Upper lobe of left lung (tissue), 6 donors: Measurements from ENCODE around the gene ZNF853. TPM values are rescaled to one million over a fixed set of nuclear protein-coding genes. Genes with fewer than 3 reads are reported as not detected.
A peak's percentile ranks its signal among the peaks of the same experiment; 100 is the strongest.

Experiments
- ATAC-seq, 2 donors: fragments of 200-7000 bp; cut with Tn5 transposase; one replicate each; pipeline ENCODE4 v1.9.1; 2022; ENCODE audit warnings: mild to moderate bottlenecking in 2 of 2, moderate library complexity in 2 of 2; ENCODE audit not compliant: low FRiP score in 2 of 2
- DNase-seq, 2 donors: peaks; one replicate each; pipeline ENCODE4 v3.0.0-alpha.2; 2019 to 2020
- H3K27ac ChIP-seq, 4 donors: fragments of 200-600 bp; sonication (generic); one replicate each; pipeline ENCODE4 v1.5.1; 2016 to 2019
- H3K27me3 ChIP-seq, 4 donors: fragments of 200-600 bp; sonication (generic); one replicate each; pipeline ENCODE4 v1.5.1; 2017 to 2019
- H3K36me3 ChIP-seq, 4 donors: fragments of 200-600 bp; sonication (generic); one replicate each; pipeline ENCODE4 v1.5.1; 2016 to 2019
- H3K4me1 ChIP-seq, 4 donors: fragments of 200-600 bp; sonication (generic); one replicate each; pipeline ENCODE4 v1.5.1; 2018 to 2019
- H3K4me3 ChIP-seq, 4 donors: fragments of 200-600 bp; sonication (generic); one replicate each; pipeline ENCODE4 v1.5.1; 2017 to 2019; ENCODE audit warnings: mild to moderate bottlenecking in 2 of 4, moderate library complexity in 1 of 4
- H3K9me3 ChIP-seq, 4 donors: fragments of 200-600 bp; sonication (generic); one replicate each; pipeline ENCODE4 v1.5.1; 2018 to 2019
- EP300 ChIP-seq, 4 donors: sonication (generic); formaldehyde crosslinking; IDR thresholded peaks; one replicate each; pipeline ENCODE4 v1.5.1; 2017; ENCODE audit warnings: antibody characterized with exemption in 4 of 4, control low read depth in 2 of 4
- POLR2A ChIP-seq, 4 donors: fragments of 450-650 bp; IDR thresholded peaks; one replicate each; pipeline ENCODE4 v1.5.1; 2016 to 2017; ENCODE audit warnings: antibody characterized with exemption in 4 of 4, mild to moderate bottlenecking in 2 of 4
- POLR2AphosphoS5 ChIP-seq, 2 donors: sonication (generic); formaldehyde crosslinking; IDR thresholded peaks; one replicate each; pipeline ENCODE4 v1.5.1; 2017; ENCODE audit warnings: antibody characterized with exemption in 2 of 2
- WGBS, 2 donors: methylation state at CpG; one replicate each; pipeline ENCODE4 v1.1.5; 2017 to 2018; 5-methylcytosine and 5-hydroxymethylcytosine counted together
- total RNA-seq, 6 donors: library from RNA; depleted of rRNA in 4 of 6; stranded (reverse); fragments of >200 nt in 4 of 6; gene quantifications; one replicate each; pipeline versions ENCODE4 v1.1.0 to v1.2.1, GENCODE V29; 2016 to 2021
- TF ChIP-seq, protein P1 (sequence below), 6 experiments: fragments of 450-650 bp in 4 of 6; fragments of 200-600 bp in 2 of 6; sonication (generic) in 2 of 6; IDR thresholded peaks; one replicate each; pipeline ENCODE4 v1.5.1; 2016 to 2019; ENCODE audit warnings: antibody characterized with exemption in 6 of 6
- donor health status: DM: no; HTN: no; CAD: no; lungs with moderate emphysema.
- donor health status: DM: no; HTN: yes; CAD: no; lungs with severe emphysema.

Gene ZNF853
- total RNA-seq, 6 donors from 2014 or later = 2.9 to 11.9 (median 7.0) TPM

DNA sequence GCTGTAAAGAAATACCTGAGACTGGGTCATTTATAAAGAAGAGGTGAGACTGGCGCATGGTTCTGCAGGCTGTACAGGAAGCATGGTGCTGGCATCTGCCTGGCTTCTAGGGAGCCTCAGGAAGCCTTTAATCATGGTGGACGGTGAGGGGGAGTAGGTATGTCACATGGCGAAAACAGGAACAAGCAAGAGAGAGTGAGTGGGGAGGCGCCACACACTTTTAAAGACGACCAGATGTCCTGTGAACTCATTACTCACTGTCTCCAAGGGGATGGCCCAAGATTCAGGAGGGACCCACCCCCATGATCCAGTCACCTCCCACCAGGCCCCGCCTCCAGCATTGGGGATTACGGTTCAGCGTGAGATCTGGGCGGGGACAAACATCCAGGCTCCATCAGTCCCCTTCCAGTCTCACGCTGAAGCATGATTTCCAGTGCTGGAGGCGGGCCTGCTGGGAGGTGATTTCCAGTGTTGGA is 24.9 kb downstream of the ZNF853 start:
- 75 to 79% methylated on average over 9 to 11 of the region's 11 CpGs for WGBS, 2 donors
- ATAC-seq = peak in 1 of 2 donors; percentile 32

DNA sequence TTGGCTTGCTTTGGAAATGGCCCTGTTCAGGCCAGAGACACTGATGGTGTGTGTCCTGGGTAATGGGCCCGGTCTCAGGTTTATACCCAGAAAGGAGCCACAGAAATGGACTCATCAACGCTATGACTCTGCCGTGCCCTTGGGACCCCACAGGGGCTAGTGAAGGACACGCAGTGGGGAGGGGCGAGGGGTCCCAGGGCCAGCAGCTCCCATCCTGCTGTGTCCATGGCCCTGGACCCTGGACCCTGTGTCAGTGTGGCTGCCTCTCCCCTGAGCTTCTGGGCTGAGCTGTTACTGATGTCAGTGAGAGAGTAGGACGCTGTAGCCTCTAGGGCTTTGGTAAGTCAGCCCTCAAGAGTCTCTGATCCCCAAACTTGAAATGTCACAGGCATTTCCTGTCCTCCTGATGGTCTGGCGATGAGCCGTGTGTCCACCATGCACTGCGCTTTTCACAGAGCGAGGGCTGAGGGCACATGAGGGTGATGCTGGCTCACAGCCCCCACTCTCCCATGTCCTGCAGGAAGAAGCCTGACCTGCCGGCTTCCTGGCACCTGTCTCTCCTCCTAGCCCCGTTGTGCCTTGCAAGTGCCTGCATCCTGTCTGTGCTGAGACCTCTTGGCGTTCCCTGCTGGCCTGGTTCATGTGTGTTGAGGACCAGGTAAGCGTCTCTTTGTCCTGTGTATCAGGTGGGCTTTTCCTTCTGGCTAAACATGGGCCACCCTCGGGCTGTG is 26.1 kb downstream of the ZNF853 start:
- Histone ChIP-seq H3K27ac (no peak overlapping the region), H3K9me3 (no peaks in the 10 kb centered on the region), H3K4me1 (peaks cover 18 to 38% (median 24%) of the 10 kb centered on the region in 4 donors), H3K36me3 (peaks cover 8 to 61% (median 50%) of the 10 kb centered on the region in 4 donors), H3K4me3 (no peak overlapping the region), H3K27me3 (no peaks in the 10 kb centered on the region)
- 68 to 90% methylated on average over 4 to 15 of the region's 15 CpGs for WGBS, 2 donors
- DNase-seq (no peak), ATAC-seq (no peak)
- TF ChIP-seq POLR2A (IDR thresholded peaks at IDR 0.05) (no peak), EP300 (IDR thresholded peaks at IDR 0.05) (no peak)

More for the DNA sequence above, 24.9 kb downstream of the ZNF853 start:
- Histone ChIP-seq H3K27me3 (no peaks in the 10 kb centered on the region), H3K4me3 (no peak overlapping the region), H3K36me3 (peaks cover 8 to 49% (median 41%) of the 10 kb centered on the region in 4 donors), H3K9me3 (no peaks in the 10 kb centered on the region), H3K27ac (no peak overlapping the region), H3K4me1 (peaks cover 22 to 42% (median 30%) of the 10 kb centered on the region in 4 donors)
- no peak for TF ChIP-seq POLR2A (IDR thresholded peaks at IDR 0.05)
- TF ChIP-seq, protein P1, sequence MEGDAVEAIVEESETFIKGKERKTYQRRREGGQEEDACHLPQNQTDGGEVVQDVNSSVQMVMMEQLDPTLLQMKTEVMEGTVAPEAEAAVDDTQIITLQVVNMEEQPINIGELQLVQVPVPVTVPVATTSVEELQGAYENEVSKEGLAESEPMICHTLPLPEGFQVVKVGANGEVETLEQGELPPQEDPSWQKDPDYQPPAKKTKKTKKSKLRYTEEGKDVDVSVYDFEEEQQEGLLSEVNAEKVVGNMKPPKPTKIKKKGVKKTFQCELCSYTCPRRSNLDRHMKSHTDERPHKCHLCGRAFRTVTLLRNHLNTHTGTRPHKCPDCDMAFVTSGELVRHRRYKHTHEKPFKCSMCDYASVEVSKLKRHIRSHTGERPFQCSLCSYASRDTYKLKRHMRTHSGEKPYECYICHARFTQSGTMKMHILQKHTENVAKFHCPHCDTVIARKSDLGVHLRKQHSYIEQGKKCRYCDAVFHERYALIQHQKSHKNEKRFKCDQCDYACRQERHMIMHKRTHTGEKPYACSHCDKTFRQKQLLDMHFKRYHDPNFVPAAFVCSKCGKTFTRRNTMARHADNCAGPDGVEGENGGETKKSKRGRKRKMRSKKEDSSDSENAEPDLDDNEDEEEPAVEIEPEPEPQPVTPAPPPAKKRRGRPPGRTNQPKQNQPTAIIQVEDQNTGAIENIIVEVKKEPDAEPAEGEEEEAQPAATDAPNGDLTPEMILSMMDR (IDR thresholded peaks at IDR 0.05) = no peak
- no peak for TF ChIP-seq EP300 (IDR thresholded peaks at IDR 0.05)
- TF ChIP-seq POLR2AphosphoS5 (IDR thresholded peaks at IDR 0.05) = no peak
- no peak for DNase-seq

DNA sequence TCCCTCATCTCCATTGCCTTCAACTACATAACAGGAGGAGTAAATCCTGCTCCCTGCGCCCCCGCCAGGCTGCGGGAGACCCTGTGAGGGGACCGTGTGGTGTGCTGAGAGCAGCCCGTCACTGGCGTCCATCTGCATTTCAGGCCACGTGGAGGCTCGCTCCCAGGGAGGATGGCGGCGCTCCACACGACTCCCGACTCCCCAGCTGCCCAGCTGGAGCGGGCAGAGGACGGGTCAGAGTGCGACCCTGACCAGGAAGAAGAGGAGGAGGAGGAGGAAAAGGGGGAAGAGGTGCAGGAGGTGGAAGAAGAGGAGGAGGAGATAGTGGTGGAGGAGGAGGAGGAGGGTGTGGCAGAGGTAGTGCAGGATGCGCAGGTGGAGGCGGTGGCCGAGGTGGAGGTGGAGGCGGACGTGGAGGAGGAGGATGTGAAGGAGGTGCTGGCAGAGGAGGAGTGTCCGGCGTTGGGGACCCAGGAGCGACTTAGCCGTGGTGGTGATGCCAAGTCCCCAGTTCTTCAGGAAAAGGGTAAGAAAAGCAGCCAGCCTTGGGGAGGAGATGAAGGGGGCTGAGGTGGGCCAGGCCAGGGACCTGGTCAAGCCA is 26.9 kb downstream of the ZNF853 start:
- WGBS, 2 donors = 91 to 96% methylated on average over 23 to 24 of the region's 24 CpGs
- H3K4me1 ChIP-seq = peaks cover 16 to 34% (median 22%) of the 10 kb centered on the region in 4 donors
- H3K4me3 ChIP-seq = no peak overlapping the region
- peaks cover 8 to 70% (median 58%) of the 10 kb centered on the region in 4 donors for H3K36me3 ChIP-seq
- H3K27me3 ChIP-seq = no peaks in the 10 kb centered on the region
- H3K9me3 ChIP-seq = no peaks in the 10 kb centered on the region
- TF ChIP-seq POLR2AphosphoS5 (IDR thresholded peaks at IDR 0.05) (no peak), EP300 (IDR thresholded peaks at IDR 0.05) (no peak), POLR2A (IDR thresholded peaks at IDR 0.05) (no peak)
- TF ChIP-seq, protein P1 (IDR thresholded peaks at IDR 0.05) = no peak
- no peak overlapping the region for H3K27ac ChIP-seq
- ATAC-seq (no peak), DNase-seq (no peak)

DNA sequence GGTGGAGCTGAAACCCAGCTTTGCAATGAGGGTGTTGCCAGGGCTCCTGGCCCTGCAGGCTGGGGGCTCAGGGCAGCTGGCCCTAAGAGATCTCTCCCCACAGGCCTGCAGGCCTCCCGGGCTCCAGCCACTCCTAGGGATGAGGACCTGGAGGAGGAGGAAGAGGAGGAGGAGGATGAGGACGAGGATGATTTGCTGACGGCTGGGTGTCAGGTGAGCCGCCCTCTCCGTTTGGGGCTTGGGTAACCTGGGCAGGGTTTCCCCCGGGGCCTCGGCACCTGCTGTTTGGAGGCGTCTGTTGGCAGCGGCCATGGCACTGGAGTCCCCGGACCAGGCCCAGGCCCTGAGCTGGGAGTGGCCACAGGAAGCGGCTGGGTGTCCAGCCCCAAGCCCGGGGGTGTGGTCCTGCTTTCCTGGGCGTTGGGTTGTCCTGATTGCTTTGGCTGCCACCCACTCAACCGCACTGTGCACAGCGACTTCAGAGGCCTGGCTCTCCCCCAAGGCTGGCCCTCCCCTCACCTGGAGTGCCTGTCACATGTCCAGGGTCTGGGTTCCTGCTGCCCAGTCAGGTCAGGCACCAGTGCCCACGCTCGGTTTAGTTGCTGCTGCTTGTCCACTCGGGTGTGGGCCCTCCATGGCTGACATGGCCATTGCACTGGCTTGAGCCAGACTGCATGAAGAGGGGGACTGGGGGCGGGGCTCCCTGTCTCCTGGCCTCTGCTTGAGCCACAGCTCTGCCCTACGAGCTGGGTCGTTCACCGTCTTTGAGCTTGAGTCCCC is 27.6 kb downstream of the ZNF853 start:
- no peak overlapping the region for H3K4me3 ChIP-seq
- no peaks in the 10 kb centered on the region for H3K27me3 ChIP-seq
- no peak for ATAC-seq
- 89 to 100% methylated on average over 8 to 19 of the region's 22 CpGs for WGBS, 2 donors
- TF ChIP-seq EP300 (IDR thresholded peaks at IDR 0.05) (no peak), POLR2AphosphoS5 (IDR thresholded peaks at IDR 0.05) (no peak), POLR2A (IDR thresholded peaks at IDR 0.05) (no peak)
- TF ChIP-seq, protein P1 (IDR thresholded peaks at IDR 0.05) = no peak
- peaks cover 8 to 77% (median 64%) of the 10 kb centered on the region in 4 donors for H3K36me3 ChIP-seq
- no peaks in the 10 kb centered on the region for H3K9me3 ChIP-seq
- DNase-seq = no peak
- H3K27ac ChIP-seq = no peak overlapping the region
- H3K4me1 ChIP-seq = peaks cover 12 to 29% (median 19%) of the 10 kb centered on the region in 4 donors
